ENCODE results near the gene TMEM106B.

DNA sequence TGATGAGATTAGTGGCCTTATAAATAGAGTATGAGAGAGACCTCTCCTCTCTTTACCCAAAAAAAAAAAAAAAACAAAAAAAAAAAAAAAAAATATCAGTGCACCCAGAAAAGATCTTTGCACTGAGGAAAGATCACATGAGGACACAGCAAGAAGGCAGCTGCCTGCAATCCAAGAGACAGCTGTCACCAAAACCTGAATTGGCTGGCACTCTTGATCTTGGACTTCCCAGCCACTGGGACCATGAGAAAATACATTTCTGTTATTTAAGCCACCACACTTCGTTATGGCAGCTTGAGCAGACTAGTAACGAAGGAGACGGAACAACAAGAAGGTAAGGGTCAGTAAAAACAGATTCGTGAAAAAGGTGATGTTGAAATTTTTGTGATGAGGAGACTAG, 47.0 kb downstream of the TMEM106B start:
- TF ChIP-seq, protein P1, sequence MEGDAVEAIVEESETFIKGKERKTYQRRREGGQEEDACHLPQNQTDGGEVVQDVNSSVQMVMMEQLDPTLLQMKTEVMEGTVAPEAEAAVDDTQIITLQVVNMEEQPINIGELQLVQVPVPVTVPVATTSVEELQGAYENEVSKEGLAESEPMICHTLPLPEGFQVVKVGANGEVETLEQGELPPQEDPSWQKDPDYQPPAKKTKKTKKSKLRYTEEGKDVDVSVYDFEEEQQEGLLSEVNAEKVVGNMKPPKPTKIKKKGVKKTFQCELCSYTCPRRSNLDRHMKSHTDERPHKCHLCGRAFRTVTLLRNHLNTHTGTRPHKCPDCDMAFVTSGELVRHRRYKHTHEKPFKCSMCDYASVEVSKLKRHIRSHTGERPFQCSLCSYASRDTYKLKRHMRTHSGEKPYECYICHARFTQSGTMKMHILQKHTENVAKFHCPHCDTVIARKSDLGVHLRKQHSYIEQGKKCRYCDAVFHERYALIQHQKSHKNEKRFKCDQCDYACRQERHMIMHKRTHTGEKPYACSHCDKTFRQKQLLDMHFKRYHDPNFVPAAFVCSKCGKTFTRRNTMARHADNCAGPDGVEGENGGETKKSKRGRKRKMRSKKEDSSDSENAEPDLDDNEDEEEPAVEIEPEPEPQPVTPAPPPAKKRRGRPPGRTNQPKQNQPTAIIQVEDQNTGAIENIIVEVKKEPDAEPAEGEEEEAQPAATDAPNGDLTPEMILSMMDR (IDR thresholded peaks at IDR 0.05 in 4 of 5, conservative IDR thresholded peaks at IDR 0.05 in 1 of 5): no peak
- no peak for TF ChIP-seq POLR2A (IDR thresholded peaks at IDR 0.05)

Measured in gastrocnemius medialis (tissue), 4 donors.